GM12878 (cell line): Measurements from ENCODE around the gene MACROD2. TPM values are rescaled to one million over a fixed set of nuclear protein-coding genes. Genes with fewer than 3 reads are reported as not detected.

Experiments
- ATAC-seq: fragments of 200-7000 bp; cut with Tn5 transposase; 3 replicates; pipeline ENCODE4 v1.9.1; 2020; ENCODE audit warnings: mild to moderate bottlenecking, moderate library complexity
- BruUV-seq: library from RNA; stranded (reverse); fragments of 400-500 nt; replicated peaks from 2 replicates; lab custom pipeline; 2021; lab: Mats Ljungman, UMichigan
- CTCF ChIA-PET: fragments of 300-600 bp; sonication (Branson Sonifier 250); formaldehyde crosslinking; extraction: SDS; loops from one replicate; lab custom pipeline; 2021; ENCODE audit warnings: inconsistent platforms; lab: Yijun Ruan, JAX
- POLR2A ChIA-PET: fragments of 350-600 bp; formaldehyde crosslinking; extraction: SDS; loops from one replicate; lab custom pipeline; 2021; ENCODE audit warnings: inconsistent platforms; lab: Charles Lee
- RAD21 ChIA-PET: fragments of 300-600 bp; sonication (Branson Sonifier 250); formaldehyde crosslinking; loops from one replicate; lab custom pipeline; 2023; ENCODE audit warnings: antibody characterized with exemption; ENCODE audit not compliant: unreplicated experiment; lab: Charles Lee
- SMC1A ChIA-PET: fragments of 300-600 bp; sonication (Branson Sonifier 250); formaldehyde crosslinking; loops from one replicate; lab custom pipeline; 2023; ENCODE audit not compliant: unreplicated experiment, uncharacterized antibody; lab: Charles Lee
- DNase-seq: peaks from one replicate; pipeline ENCODE4 v3.0.0-alpha.2; 2011; ENCODE audit warnings: low read depth, low spot score
- FAIRE-seq: peaks from 3 replicates; lab custom pipeline; 2011; peaks lifted over from hg19 to GRCh38; lab: Jason Lieb, UNC
- H2AFZ ChIP-seq: 2 replicates; pipeline ENCODE4 v1.6.0; 2011; ENCODE audit warnings: low read depth, low read length, control low read depth; ENCODE audit not compliant: control insufficient read depth
- H3K27ac ChIP-seq: 2 replicates; pipeline ENCODE4 v1.5.1; 2011; ENCODE audit warnings: control low read depth; ENCODE audit not compliant: control insufficient read depth, insufficient read depth
- H3K27me3 ChIP-seq, 2 experiments: replicated peaks in 1 of 2; 2 replicates each; pipeline versions ENCODE4 v1.6.0 to v1.6.1; 2011; ENCODE audit warnings: low read length in 1 of 2; ENCODE audit not compliant: control insufficient read depth in 2 of 2, insufficient read depth in 2 of 2
- H3K36me3 ChIP-seq, 2 experiments: 2 replicates each; pipeline ENCODE4 v1.5.1; 2011; ENCODE audit warnings: low read length in 1 of 2; ENCODE audit not compliant: control insufficient read depth in 2 of 2, insufficient read depth in 2 of 2
- H3K4me1 ChIP-seq: 2 replicates; pipeline ENCODE4 v1.6.1; 2011; ENCODE audit warnings: mild to moderate bottlenecking, low read length, moderate library complexity, mixed read lengths; ENCODE audit not compliant: control insufficient read depth, insufficient read depth
- H3K4me2 ChIP-seq: 2 replicates; pipeline ENCODE4 v1.6.0; 2011; ENCODE audit warnings: control low read depth; ENCODE audit not compliant: control insufficient read depth, insufficient read depth
- H3K4me3 ChIP-seq: fragments of 200-600 bp; sonication (generic); 2 replicates; pipeline ENCODE4 v1.5.1; 2016
- H3K79me2 ChIP-seq: 2 replicates; pipeline ENCODE4 v1.6.0; 2011; ENCODE audit warnings: low read length; ENCODE audit not compliant: control insufficient read depth, insufficient read depth
- H3K9ac ChIP-seq: 2 replicates; pipeline ENCODE4 v1.8.0; 2011; ENCODE audit warnings: low read length, control low read depth, mixed read lengths; ENCODE audit not compliant: control insufficient read depth, insufficient read depth
- H3K9me3 ChIP-seq: replicated peaks from 3 replicates; pipeline ENCODE4 v1.5.1; 2011; ENCODE audit warnings: mild to moderate bottlenecking, low read length; ENCODE audit not compliant: control insufficient read depth, insufficient read depth
- H4K20me1 ChIP-seq: 2 replicates; pipeline ENCODE4 v1.6.0; 2011; ENCODE audit not compliant: control insufficient read depth, insufficient read depth
- BCL11A ChIP-seq: IDR thresholded peaks from 2 replicates; pipeline ENCODE4 v1.6.1; 2011; ENCODE audit warnings: low read depth, low read length
- CEBPB ChIP-seq, 2 experiments: fragments of 150-350 bp in 1 of 2; IDR thresholded peaks; 2 replicates each; pipeline ENCODE4 v1.6.1; 2012 to 2014; ENCODE audit warnings: low read depth in 2 of 2, low read length in 2 of 2, borderline replicate concordance in 1 of 2, inconsistent platforms in 1 of 2
- FOXM1 ChIP-seq: IDR thresholded peaks from 2 replicates; pipeline ENCODE4 v1.6.1; 2012; ENCODE audit warnings: low read depth, mild to moderate bottlenecking, inconsistent platforms, low read length, moderate library complexity
- HDGF ChIP-seq: fragments of 450-650 bp; IDR thresholded peaks from 2 replicates; pipeline ENCODE4 v1.6.1; 2016; ENCODE audit warnings: antibody characterized with exemption
- LARP7 ChIP-seq: fragments of 450-650 bp; IDR thresholded peaks from 2 replicates; pipeline ENCODE4 v1.6.1; 2017; ENCODE audit warnings: mild to moderate bottlenecking
- PML ChIP-seq: IDR thresholded peaks from 2 replicates; pipeline ENCODE4 v1.6.1; 2012; ENCODE audit warnings: low read length, inconsistent platforms
- RBBP5 ChIP-seq: fragments of 200-600 bp; sonication (generic); conservative IDR thresholded peaks from 2 replicates; pipeline ENCODE4 v1.6.1; 2016
- WGBS: methylation state at CpG from one replicate; pipeline ENCODE4 v1.1.6; 2016; ENCODE audit warnings: low lambda C conversion rate; ENCODE audit not compliant: insufficient replicate concordance, insufficient coverage; ENCODE audit errors: missing lambda C conversion rate; 5-methylcytosine and 5-hydroxymethylcytosine counted together
- in situ Hi-C: fragments of 300-500 bp; cut with MboI; formaldehyde crosslinking; loops from 9 replicates; pipeline ENCODE4 v1.14.3; 2018; ENCODE audit warnings: mixed read lengths
- intact Hi-C: fragments of 100-400 bp; cut with micrococcal nuclease; formaldehyde crosslinking; loops from one replicate; pipeline ENCODE4 v1.14.2; 2022; ENCODE audit not compliant: unreplicated experiment
- polyA plus RNA-seq, 11 experiments: library from polyadenylated mRNA; depleted of rRNA in 4 of 11; unstranded in 6 of 11; stranded (reverse) in 5 of 11; fragments of >200 nt; fragmentation: Nextera tagmentation in 4 of 11; fragmentation: Illumina TruSeq in 1 of 11; extraction: Ambion mirVana in 4 of 11; extraction: Trizol in 1 of 11; gene quantifications; 1 replicate in 1 of 11; 2 replicates in 10 of 11; pipeline versions ENCODE4 v1.2.1 to v1.2.3, GENCODE V29; 2011 to 2016; ENCODE audit warnings: inconsistent platforms in 2 of 11, missing spikeins in 2 of 11, low read depth in 1 of 11
- total RNA-seq, 4 experiments: library from RNA; depleted of rRNA in 3 of 4; stranded (reverse); fragments of >200 nt in 3 of 4; fragmentation: Illumina TruSeq in 1 of 4; extraction: Trizol in 1 of 4; gene quantifications; 2 replicates each; pipeline versions ENCODE4 v1.2.1 to v1.2.3, GENCODE V29; 2013 to 2021
- TF ChIP-seq, protein P1 (sequence below): fragments of 450-650 bp; IDR thresholded peaks from 2 replicates; pipeline ENCODE4 v1.6.1; 2017; ENCODE audit warnings: mild to moderate bottlenecking, moderate library complexity
- TF ChIP-seq, protein P2 (sequence below), 3 experiments: IDR thresholded peaks in 2 of 3; conservative IDR thresholded peaks in 1 of 3; 2 replicates each; pipeline ENCODE4 v1.5.1; 2011; ENCODE audit warnings: low read depth in 3 of 3, low read length in 3 of 3, mild to moderate bottlenecking in 3 of 3, control low read depth in 2 of 3, moderate library complexity in 2 of 3, inconsistent platforms in 1 of 3, mixed read lengths in 1 of 3; ENCODE audit not compliant: control insufficient read depth in 2 of 3, insufficient read depth in 1 of 3; ENCODE audit errors: extremely low read depth in 1 of 3
- TF ChIP-seq, protein P3 (sequence below): fragments of 150-350 bp; IDR thresholded peaks from 2 replicates; pipeline ENCODE4 v1.6.1; 2014; ENCODE audit warnings: mild to moderate bottlenecking, low read depth, low read length
- TF ChIP-seq, protein P4 (sequence below): IDR thresholded peaks from 2 replicates; pipeline ENCODE4 v1.6.1; 2012; ENCODE audit warnings: mild to moderate bottlenecking, low read depth, low read length

The MACROD2 gene
- total and polyA plus RNA-seq, 10 of the 15 experiments (the other 5 are each of a cell fraction or from before 2014, with no cell fraction given), result 1.1 to 21.5 (median 2.2) TPM

DNA sequence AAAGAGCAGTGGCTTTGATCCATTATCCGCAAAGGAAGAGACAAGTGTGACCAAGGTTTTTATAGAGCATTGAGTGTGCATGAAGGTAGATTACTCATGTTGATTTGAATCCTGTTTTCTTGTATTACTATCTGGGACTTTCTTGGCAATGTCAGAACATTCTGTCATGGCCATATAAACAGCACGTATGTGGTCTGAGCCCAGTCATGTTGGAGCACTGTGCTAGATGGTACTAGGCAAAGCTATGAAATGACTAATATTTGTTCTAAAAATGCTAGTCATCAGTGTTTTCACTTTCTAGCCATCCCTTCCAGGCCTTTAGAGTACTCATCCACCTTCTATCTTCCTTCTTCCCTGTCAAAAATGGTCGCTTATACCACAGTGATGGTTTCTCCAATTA, 620.7 kb downstream of the MACROD2 start:
- WGBS, result 17% methylated on average over 3 of the region's 3 CpGs
- ChIA-PET SMC1A (no interaction called here), POLR2A (no interaction called here), RAD21 (no interaction called here), CTCF (no interaction called here)
- intact Hi-C loops, result no loop called here
- Histone ChIP-seq H3K27ac (no peak overlapping the region), H3K79me2 (no peaks in the 10 kb centered on the region), H4K20me1 (no peaks in the 10 kb centered on the region), H3K4me2 (no peak overlapping the region), H3K9ac (no peak overlapping the region), H3K9me3 (no peaks in the 10 kb centered on the region), H3K4me3 (no peak overlapping the region), H3K4me1 (no peaks in the 10 kb centered on the region), H2AFZ (no peak overlapping the region), H3K36me3 (no peaks in the 10 kb centered on the region), H3K27me3 (no peaks in the 10 kb centered on the region)
- ATAC-seq (peak; percentile 60), FAIRE-seq (no peak), DNase-seq (no peak)
- no TSS peak for BruUV-seq
- in situ Hi-C loops, result no loop called here
- TF ChIP-seq, protein P1, sequence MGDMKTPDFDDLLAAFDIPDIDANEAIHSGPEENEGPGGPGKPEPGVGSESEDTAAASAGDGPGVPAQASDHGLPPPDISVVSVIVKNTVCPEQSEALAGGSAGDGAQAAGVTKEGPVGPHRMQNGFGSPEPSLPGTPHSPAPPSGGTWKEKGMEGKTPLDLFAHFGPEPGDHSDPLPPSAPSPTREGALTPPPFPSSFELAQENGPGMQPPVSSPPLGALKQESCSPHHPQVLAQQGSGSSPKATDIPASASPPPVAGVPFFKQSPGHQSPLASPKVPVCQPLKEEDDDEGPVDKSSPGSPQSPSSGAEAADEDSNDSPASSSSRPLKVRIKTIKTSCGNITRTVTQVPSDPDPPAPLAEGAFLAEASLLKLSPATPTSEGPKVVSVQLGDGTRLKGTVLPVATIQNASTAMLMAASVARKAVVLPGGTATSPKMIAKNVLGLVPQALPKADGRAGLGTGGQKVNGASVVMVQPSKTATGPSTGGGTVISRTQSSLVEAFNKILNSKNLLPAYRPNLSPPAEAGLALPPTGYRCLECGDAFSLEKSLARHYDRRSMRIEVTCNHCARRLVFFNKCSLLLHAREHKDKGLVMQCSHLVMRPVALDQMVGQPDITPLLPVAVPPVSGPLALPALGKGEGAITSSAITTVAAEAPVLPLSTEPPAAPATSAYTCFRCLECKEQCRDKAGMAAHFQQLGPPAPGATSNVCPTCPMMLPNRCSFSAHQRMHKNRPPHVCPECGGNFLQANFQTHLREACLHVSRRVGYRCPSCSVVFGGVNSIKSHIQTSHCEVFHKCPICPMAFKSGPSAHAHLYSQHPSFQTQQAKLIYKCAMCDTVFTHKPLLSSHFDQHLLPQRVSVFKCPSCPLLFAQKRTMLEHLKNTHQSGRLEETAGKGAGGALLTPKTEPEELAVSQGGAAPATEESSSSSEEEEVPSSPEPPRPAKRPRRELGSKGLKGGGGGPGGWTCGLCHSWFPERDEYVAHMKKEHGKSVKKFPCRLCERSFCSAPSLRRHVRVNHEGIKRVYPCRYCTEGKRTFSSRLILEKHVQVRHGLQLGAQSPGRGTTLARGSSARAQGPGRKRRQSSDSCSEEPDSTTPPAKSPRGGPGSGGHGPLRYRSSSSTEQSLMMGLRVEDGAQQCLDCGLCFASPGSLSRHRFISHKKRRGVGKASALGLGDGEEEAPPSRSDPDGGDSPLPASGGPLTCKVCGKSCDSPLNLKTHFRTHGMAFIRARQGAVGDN, result no peak
- TF ChIP-seq, protein P2, sequence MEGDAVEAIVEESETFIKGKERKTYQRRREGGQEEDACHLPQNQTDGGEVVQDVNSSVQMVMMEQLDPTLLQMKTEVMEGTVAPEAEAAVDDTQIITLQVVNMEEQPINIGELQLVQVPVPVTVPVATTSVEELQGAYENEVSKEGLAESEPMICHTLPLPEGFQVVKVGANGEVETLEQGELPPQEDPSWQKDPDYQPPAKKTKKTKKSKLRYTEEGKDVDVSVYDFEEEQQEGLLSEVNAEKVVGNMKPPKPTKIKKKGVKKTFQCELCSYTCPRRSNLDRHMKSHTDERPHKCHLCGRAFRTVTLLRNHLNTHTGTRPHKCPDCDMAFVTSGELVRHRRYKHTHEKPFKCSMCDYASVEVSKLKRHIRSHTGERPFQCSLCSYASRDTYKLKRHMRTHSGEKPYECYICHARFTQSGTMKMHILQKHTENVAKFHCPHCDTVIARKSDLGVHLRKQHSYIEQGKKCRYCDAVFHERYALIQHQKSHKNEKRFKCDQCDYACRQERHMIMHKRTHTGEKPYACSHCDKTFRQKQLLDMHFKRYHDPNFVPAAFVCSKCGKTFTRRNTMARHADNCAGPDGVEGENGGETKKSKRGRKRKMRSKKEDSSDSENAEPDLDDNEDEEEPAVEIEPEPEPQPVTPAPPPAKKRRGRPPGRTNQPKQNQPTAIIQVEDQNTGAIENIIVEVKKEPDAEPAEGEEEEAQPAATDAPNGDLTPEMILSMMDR (IDR thresholded peaks at IDR 0.05 in 2 of 3, conservative IDR thresholded peaks at IDR 0.05 in 1 of 3; ENCODE audit: control insufficient read depth in 2 of 3, extremely low read depth in 1 of 3, insufficient read depth in 1 of 3, low read depth in 3 of 3, low read length in 3 of 3), result no peak
- TF ChIP-seq PML (no peak), CEBPB (IDR thresholded peaks at IDR 0.05; ENCODE audit: borderline replicate concordance in 1 of 2, low read depth in 2 of 2, low read length in 2 of 2) (no peak), FOXM1 (no peak), BCL11A (no peak), RBBP5 (no peak), LARP7 (no peak), HDGF (no peak)
- TF ChIP-seq, protein P3, sequence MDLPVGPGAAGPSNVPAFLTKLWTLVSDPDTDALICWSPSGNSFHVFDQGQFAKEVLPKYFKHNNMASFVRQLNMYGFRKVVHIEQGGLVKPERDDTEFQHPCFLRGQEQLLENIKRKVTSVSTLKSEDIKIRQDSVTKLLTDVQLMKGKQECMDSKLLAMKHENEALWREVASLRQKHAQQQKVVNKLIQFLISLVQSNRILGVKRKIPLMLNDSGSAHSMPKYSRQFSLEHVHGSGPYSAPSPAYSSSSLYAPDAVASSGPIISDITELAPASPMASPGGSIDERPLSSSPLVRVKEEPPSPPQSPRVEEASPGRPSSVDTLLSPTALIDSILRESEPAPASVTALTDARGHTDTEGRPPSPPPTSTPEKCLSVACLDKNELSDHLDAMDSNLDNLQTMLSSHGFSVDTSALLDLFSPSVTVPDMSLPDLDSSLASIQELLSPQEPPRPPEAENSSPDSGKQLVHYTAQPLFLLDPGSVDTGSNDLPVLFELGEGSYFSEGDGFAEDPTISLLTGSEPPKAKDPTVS, result no peak
- TF ChIP-seq, protein P4, sequence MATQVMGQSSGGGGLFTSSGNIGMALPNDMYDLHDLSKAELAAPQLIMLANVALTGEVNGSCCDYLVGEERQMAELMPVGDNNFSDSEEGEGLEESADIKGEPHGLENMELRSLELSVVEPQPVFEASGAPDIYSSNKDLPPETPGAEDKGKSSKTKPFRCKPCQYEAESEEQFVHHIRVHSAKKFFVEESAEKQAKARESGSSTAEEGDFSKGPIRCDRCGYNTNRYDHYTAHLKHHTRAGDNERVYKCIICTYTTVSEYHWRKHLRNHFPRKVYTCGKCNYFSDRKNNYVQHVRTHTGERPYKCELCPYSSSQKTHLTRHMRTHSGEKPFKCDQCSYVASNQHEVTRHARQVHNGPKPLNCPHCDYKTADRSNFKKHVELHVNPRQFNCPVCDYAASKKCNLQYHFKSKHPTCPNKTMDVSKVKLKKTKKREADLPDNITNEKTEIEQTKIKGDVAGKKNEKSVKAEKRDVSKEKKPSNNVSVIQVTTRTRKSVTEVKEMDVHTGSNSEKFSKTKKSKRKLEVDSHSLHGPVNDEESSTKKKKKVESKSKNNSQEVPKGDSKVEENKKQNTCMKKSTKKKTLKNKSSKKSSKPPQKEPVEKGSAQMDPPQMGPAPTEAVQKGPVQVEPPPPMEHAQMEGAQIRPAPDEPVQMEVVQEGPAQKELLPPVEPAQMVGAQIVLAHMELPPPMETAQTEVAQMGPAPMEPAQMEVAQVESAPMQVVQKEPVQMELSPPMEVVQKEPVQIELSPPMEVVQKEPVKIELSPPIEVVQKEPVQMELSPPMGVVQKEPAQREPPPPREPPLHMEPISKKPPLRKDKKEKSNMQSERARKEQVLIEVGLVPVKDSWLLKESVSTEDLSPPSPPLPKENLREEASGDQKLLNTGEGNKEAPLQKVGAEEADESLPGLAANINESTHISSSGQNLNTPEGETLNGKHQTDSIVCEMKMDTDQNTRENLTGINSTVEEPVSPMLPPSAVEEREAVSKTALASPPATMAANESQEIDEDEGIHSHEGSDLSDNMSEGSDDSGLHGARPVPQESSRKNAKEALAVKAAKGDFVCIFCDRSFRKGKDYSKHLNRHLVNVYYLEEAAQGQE, result no peak
